OCI-LY3 (cell line): ENCODE results near the gene SSRP1.

Experiments
- EZH2phosphoT487 ChIP-seq: fragments of 200-600 bp; shearing (Covaris generic); IDR thresholded peaks from 2 replicates; pipeline ENCODE4 v1.6.1; 2018; ENCODE audit warnings: antibody characterized with exemption, mixed run types, low read depth
- TF ChIP-seq, protein P1 (sequence below): fragments of 200-600, 300-600 bp; sonication (generic); IDR thresholded peaks from 2 replicates; pipeline ENCODE4 v1.5.1; 2014; ENCODE audit warnings: antibody characterized with exemption, low read length, low read depth

DNA sequence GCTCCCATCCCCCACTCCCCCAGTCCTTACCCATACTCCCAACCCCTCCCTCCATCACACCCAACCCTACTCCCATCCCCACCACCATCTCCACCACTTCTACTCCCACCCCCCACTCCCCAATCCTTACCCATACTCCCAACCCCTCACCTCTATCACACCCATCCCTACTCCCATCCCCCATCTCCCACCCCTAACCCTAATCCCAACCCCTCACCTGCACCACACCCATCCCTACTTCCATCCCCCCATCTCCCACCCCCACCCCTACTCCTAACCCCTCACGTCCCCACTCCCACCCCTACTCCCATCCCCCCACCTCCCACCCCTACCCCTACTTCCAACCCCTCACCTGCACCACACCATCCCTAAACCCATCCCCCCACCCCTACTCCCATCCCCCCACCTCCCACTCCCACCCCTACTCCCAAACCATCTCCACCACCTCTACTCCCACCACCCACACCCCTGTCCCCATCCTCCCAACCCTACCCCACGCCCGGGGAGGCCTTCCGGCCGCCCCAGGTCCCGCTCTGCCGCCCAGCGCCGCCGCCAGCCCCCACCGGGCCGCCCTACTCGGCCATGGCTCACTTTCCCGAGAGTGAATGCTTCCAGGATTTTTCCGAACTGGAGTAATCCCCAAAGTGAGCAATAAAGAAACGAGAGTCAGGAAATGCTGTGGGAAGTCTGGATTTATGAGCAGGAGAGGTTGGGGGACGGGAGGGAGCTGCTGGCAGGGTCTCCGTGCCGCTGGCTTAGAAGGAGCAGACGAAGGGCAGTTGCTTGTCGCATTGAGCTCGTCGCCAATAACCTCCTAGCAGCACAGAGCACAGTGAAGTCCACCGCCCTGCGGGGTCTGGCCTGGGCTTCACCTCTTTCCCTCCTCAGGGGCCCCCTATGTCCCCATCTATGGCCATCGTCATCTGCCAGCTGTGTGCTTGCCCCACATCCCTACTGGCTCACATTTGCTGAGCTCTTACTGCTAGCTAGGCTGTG is 40.7 kb upstream of the SSRP1 start:
- TF ChIP-seq, protein P1, sequence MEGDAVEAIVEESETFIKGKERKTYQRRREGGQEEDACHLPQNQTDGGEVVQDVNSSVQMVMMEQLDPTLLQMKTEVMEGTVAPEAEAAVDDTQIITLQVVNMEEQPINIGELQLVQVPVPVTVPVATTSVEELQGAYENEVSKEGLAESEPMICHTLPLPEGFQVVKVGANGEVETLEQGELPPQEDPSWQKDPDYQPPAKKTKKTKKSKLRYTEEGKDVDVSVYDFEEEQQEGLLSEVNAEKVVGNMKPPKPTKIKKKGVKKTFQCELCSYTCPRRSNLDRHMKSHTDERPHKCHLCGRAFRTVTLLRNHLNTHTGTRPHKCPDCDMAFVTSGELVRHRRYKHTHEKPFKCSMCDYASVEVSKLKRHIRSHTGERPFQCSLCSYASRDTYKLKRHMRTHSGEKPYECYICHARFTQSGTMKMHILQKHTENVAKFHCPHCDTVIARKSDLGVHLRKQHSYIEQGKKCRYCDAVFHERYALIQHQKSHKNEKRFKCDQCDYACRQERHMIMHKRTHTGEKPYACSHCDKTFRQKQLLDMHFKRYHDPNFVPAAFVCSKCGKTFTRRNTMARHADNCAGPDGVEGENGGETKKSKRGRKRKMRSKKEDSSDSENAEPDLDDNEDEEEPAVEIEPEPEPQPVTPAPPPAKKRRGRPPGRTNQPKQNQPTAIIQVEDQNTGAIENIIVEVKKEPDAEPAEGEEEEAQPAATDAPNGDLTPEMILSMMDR: no peak
- no peak for TF ChIP-seq EZH2phosphoT487
